Liver (tissue), 9 donors: ENCODE measurements around the gene AP3B1. TPM values are rescaled to one million over a fixed set of nuclear protein-coding genes. Genes with fewer than 3 reads are reported as not detected.

Source experiments
- DNase-seq: peaks from one replicate; pipeline ENCODE4 v3.0.0-alpha.2; 2017; ENCODE audit warnings: low spot score
- H3K27ac ChIP-seq, 2 donors: one replicate each; pipeline ENCODE4 v1.7.0; 2013; ENCODE audit warnings: inconsistent platforms in 2 of 2, low read length in 2 of 2, control low read depth in 1 of 2, low read depth in 1 of 2, mild to moderate bottlenecking in 1 of 2
- H3K27me3 ChIP-seq, 4 donors: one replicate each; pipeline versions ENCODE4 v1.6.1 to v1.7.0; 2013; ENCODE audit warnings: low read length in 3 of 4, inconsistent platforms in 1 of 4, mild to moderate bottlenecking in 1 of 4, moderate library complexity in 1 of 4; ENCODE audit not compliant: control insufficient read depth in 4 of 4, insufficient read depth in 4 of 4
- H3K36me3 ChIP-seq, 4 donors: one replicate each; pipeline versions ENCODE4 v1.6.1 to v1.7.0; 2013; ENCODE audit warnings: low read length in 3 of 4, mild to moderate bottlenecking in 3 of 4, low read depth in 1 of 4, moderate library complexity in 1 of 4; ENCODE audit not compliant: control insufficient read depth in 4 of 4, insufficient read depth in 3 of 4
- H3K4me1 ChIP-seq, 4 donors: one replicate each; pipeline versions ENCODE4 v1.6.1 to v1.7.0; 2013; ENCODE audit warnings: low read length in 3 of 4, mild to moderate bottlenecking in 3 of 4, moderate library complexity in 1 of 4; ENCODE audit not compliant: control insufficient read depth in 4 of 4, insufficient read depth in 4 of 4
- H3K4me3 ChIP-seq, 3 donors: one replicate each; pipeline versions ENCODE4 v1.6.1 to v1.7.0; 2013; ENCODE audit warnings: low read length in 3 of 3, control low read depth in 1 of 3, low read depth in 1 of 3, mild to moderate bottlenecking in 1 of 3
- H3K9ac ChIP-seq, 2 donors: one replicate each; pipeline ENCODE4 v1.7.0; 2013; ENCODE audit warnings: low read length in 2 of 2, mild to moderate bottlenecking in 2 of 2, moderate library complexity in 2 of 2, control low read depth in 1 of 2, low read depth in 1 of 2
- H3K9me3 ChIP-seq, 4 donors: one replicate each; pipeline versions ENCODE4 v1.6.1 to v1.7.0; 2013; ENCODE audit warnings: low read length in 3 of 4; ENCODE audit not compliant: control insufficient read depth in 4 of 4
- ATF3 ChIP-seq: IDR thresholded peaks from 2 replicates; pipeline ENCODE4 v1.6.1; 2016; ENCODE audit warnings: antibody characterized with exemption
- CTCF ChIP-seq: fragments of 150-350 bp; IDR thresholded peaks from 2 replicates; pipeline ENCODE4 v1.5.1; 2017; ENCODE audit warnings: improper control_type of control experiment, low read depth, low read length; ENCODE audit not compliant: missing input control
- EGR1 ChIP-seq, 2 donors: IDR thresholded peaks; 2 replicates each; pipeline ENCODE4 v1.6.1; 2016 to 2018; ENCODE audit warnings: antibody characterized with exemption in 2 of 2, low read depth in 2 of 2
- FOXA1 ChIP-seq: IDR thresholded peaks from 2 replicates; pipeline ENCODE4 v1.6.1; 2016; ENCODE audit warnings: antibody characterized with exemption
- FOXA2 ChIP-seq: IDR thresholded peaks from 2 replicates; pipeline ENCODE4 v1.6.1; 2016; ENCODE audit warnings: antibody characterized with exemption
- GABPA ChIP-seq, 2 donors: IDR thresholded peaks in 1 of 2; conservative IDR thresholded peaks in 1 of 2; 2 replicates each; pipeline ENCODE4 v1.6.1; 2016; ENCODE audit warnings: antibody characterized with exemption in 2 of 2, mild to moderate bottlenecking in 1 of 2, moderate library complexity in 1 of 2
- HNF4A ChIP-seq, 2 donors: conservative IDR thresholded peaks; 2 replicates each; pipeline ENCODE4 v1.6.1; 2016; ENCODE audit warnings: antibody characterized with exemption in 2 of 2, mild to moderate bottlenecking in 2 of 2
- HNF4G ChIP-seq: IDR thresholded peaks from 2 replicates; pipeline ENCODE4 v1.6.1; 2016; ENCODE audit warnings: antibody characterized with exemption
- JUND ChIP-seq, 2 donors: IDR thresholded peaks; 2 replicates each; pipeline ENCODE4 v1.6.1; 2016; ENCODE audit warnings: antibody characterized with exemption in 2 of 2
- MAX ChIP-seq: IDR thresholded peaks from 2 replicates; pipeline ENCODE4 v1.6.1; 2016; ENCODE audit warnings: antibody characterized with exemption
- NR2F2 ChIP-seq: IDR thresholded peaks from 2 replicates; pipeline ENCODE4 v1.6.1; 2016; ENCODE audit warnings: antibody characterized with exemption
- RAD21 ChIP-seq, 2 donors: IDR thresholded peaks; 2 replicates each; pipeline ENCODE4 v1.6.1; 2016; ENCODE audit warnings: antibody characterized with exemption in 2 of 2, mild to moderate bottlenecking in 2 of 2
- REST ChIP-seq: IDR thresholded peaks from 2 replicates; pipeline ENCODE4 v1.6.1; 2016; ENCODE audit warnings: antibody characterized with exemption, mild to moderate bottlenecking
- RXRA ChIP-seq, 2 donors: IDR thresholded peaks; 2 replicates each; pipeline ENCODE4 v1.6.1; 2017 to 2018; ENCODE audit warnings: antibody characterized with exemption in 2 of 2, mild to moderate bottlenecking in 1 of 2
- SP1 ChIP-seq: IDR thresholded peaks from 2 replicates; pipeline ENCODE4 v1.6.1; 2018; ENCODE audit warnings: antibody characterized with exemption, mild to moderate bottlenecking
- TAF1 ChIP-seq: conservative IDR thresholded peaks from 2 replicates; pipeline ENCODE4 v1.6.1; 2016; ENCODE audit warnings: antibody characterized with exemption, mild to moderate bottlenecking
- YY1 ChIP-seq: IDR thresholded peaks from 2 replicates; pipeline ENCODE4 v1.6.1; 2016; ENCODE audit warnings: antibody characterized with exemption, mild to moderate bottlenecking
- ZBTB33 ChIP-seq: IDR thresholded peaks from 2 replicates; pipeline ENCODE4 v1.6.1; 2016; ENCODE audit warnings: antibody characterized with exemption
- WGBS: extraction: QIAGEN DNeasy Blood & Tissue Kit; methylation state at CpG from one replicate; pipeline ENCODE4 v1.1.7; 2013; 5-methylcytosine and 5-hydroxymethylcytosine counted together
- polyA plus RNA-seq, 2 donors: library from polyadenylated mRNA; stranded (reverse) in 1 of 2; unstranded in 1 of 2; fragments of 200-250 nt in 1 of 2; fragments of >200 nt in 1 of 2; fragmentation: Nextera tagmentation in 1 of 2; extraction: Ambion mirVana in 1 of 2; gene quantifications; one replicate each; pipeline versions ENCODE4 v1.2.1 to v1.2.3, GENCODE V29; 2013 to 2015
- total RNA-seq, 2 donors: library from RNA; depleted of rRNA; stranded (reverse); fragments of >200 nt; gene quantifications; one replicate each; pipeline ENCODE4 v1.2.3, GENCODE V29; 2014
- donor health status: healthy.
- donor health status: healthy.
- donor health status: healthy.
- donor health status: healthy.
- donor health status: healthy.

The AP3B1 gene
- total and polyA plus RNA-seq, 4 donors, result 8.2 to 23.1 (median 14.4) TPM

- TF ChIP-seq REST (no peak), MAX (no peak), HNF4G (no peak)
Measured at GRCh38 chr5:78016863-78017529, 277.5 kb downstream of the AP3B1 start (continued).

- H3K9ac ChIP-seq, result peak overlapping the region; percentile 12 to 62
- H3K4me1 ChIP-seq, result peaks cover 3 to 13% (median 8%) of the 10 kb centered on the region in 4 donors
- peak overlapping the region; percentile 79 to 81 for H3K27ac ChIP-seq
- H3K4me3 ChIP-seq, result no peak overlapping the region
- WGBS, result 54% methylated on average over 5 of the region's 5 CpGs
- H3K27me3 ChIP-seq, result no peaks in the 10 kb centered on the region
- no peak for DNase-seq
- peaks cover 0 to 2% (median 0%) of the 10 kb centered on the region in 4 donors for H3K36me3 ChIP-seq
- TF ChIP-seq FOXA1 (no peak), SP1 (peak; percentile 89), HNF4G (peak; percentile 55), GABPA (IDR thresholded peaks at IDR 0.05 in 1 of 2, conservative IDR thresholded peaks at IDR 0.05 in 1 of 2) (no peak), REST (peak; percentile 83), JUND (IDR thresholded peaks at IDR 0.05) (peak; percentile 48 to 74), ATF3 (no peak), YY1 (peak; percentile 39), EGR1 (IDR thresholded peaks at IDR 0.05; ENCODE audit: low read depth in 2 of 2) (peak in 1 of 2 donors; percentile 51), TAF1 (no peak), HNF4A (conservative IDR thresholded peaks at IDR 0.05) (peak; percentile 89 to 92), NR2F2 (no peak), RXRA (IDR thresholded peaks at IDR 0.05) (peak; percentile 30 to 76), MAX (peak; percentile 45), RAD21 (IDR thresholded peaks at IDR 0.05) (peak; percentile 51 to 53), CTCF (no peak), ZBTB33 (peak; percentile 57), FOXA2 (peak; percentile 23)
- H3K9me3 ChIP-seq, result no peaks in the 10 kb centered on the region
Measured at GRCh38 chr5:78009937-78010527, 284.5 kb downstream of the AP3B1 start.
